Mucosa of descending colon (tissue), 3 donors: ENCODE results near the gene BPIFB3. TPM values are rescaled to one million over a fixed set of nuclear protein-coding genes. Genes with fewer than 3 reads are reported as not detected.
"Not testable (repeated sequence)": the region's sequence is repeated elsewhere in the genome, so short reads cannot be mapped to it uniquely, and the experiment has no call there.

Experiments used
- ATAC-seq: fragments of 200-7000 bp; cut with Tn5 transposase; one replicate; pipeline ENCODE4 v1.9.1; 2020; ENCODE audit warnings: mild to moderate bottlenecking, moderate library complexity
- DNase-seq, 3 donors: peaks; one replicate each; pipeline ENCODE4 v3.0.0-alpha.2; 2020
- H3K36me3 ChIP-seq: fragments of 200-600 bp; one replicate; pipeline ENCODE4 v1.8.0; 2021; ENCODE audit warnings: low read depth, mild to moderate bottlenecking
- H3K4me1 ChIP-seq: fragments of 200-600 bp; one replicate; pipeline ENCODE4 v1.8.0; 2021; ENCODE audit warnings: low read depth, mild to moderate bottlenecking
- H3K4me3 ChIP-seq: fragments of 200-600 bp; one replicate; pipeline ENCODE4 v1.8.0; 2021; ENCODE audit warnings: mild to moderate bottlenecking
- H3K9me3 ChIP-seq: fragments of 200-600 bp; one replicate; pipeline ENCODE4 v1.8.0; 2021; ENCODE audit warnings: mild to moderate bottlenecking
- CTCF ChIP-seq: fragments of 200-600 bp; IDR thresholded peaks from one replicate; pipeline ENCODE4 v1.8.0; 2022; ENCODE audit warnings: antibody characterized with exemption, mild to moderate bottlenecking
- intact Hi-C, 2 donors: fragments of 100-400 bp; cut with DNase I in 1 of 2; cut with micrococcal nuclease in 1 of 2; formaldehyde crosslinking; loops; one replicate each; pipeline versions ENCODE4 v1.11.0 to v1.11.1; 2022; cut with DNase I, micrococcal nuclease
- total RNA-seq, 3 donors: library from RNA; stranded (reverse); fragmentation: NEBNext Ultra II Directional in 2 of 3; extraction: Animal tissue kit (Norgen Biotek cat#: 25700) in 2 of 3; gene quantifications; one replicate each; pipeline versions ENCODE4 v1.2.1 to v1.2.4, GENCODE V29; 2021 to 2023
- donor health status: DM: no; HTN: no; CAD: no; lungs with moderate emphysema.
- donor health status: DM: no; HTN: no; CAD: no.
- donor health status: DM: no; HTN: yes; CAD: no.

The BPIFB3 gene
- total RNA-seq, 3 donors from 2014 or later = not detected

DNA sequence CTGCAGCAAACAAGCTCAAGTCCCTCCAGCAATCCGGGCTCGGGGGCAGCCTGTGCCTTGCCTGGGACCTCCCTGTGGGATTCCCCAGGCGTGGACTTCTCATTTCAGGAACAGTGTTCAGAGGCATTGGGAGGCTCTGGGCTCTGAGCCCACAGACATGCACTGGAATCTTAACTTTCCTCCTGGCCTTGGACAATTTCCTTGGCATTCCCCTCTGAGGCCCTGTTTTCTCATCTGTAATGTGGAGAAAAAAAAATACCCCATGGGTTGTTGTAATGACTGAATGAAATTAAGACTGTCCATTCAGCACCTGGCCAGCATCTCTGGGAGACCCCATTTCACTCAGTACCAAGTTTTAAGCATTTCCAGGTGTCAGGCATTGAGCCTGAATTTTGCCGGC lies 43.3 kb downstream of the BPIFB3 start:
- TF ChIP-seq CTCF = no peak
- no peak overlapping the region for H3K4me3 ChIP-seq
- ATAC-seq = no peak
- intact Hi-C loops = no loop called here
- DNase-seq = no peak
- no peaks in the 10 kb centered on the region for H3K4me1 ChIP-seq
- no peaks in the 10 kb centered on the region for H3K9me3 ChIP-seq
- H3K36me3 ChIP-seq = no peaks in the 10 kb centered on the region

GRCh38 chr20:33099843-33100538 lies 46.3 kb downstream of the BPIFB3 start:
- no peak for DNase-seq
- H3K36me3 ChIP-seq = no peaks in the 10 kb centered on the region
- H3K9me3 ChIP-seq = no peaks in the 10 kb centered on the region
- no peak for ATAC-seq
- intact Hi-C loops = no loop called here
- no peaks in the 10 kb centered on the region for H3K4me1 ChIP-seq
- H3K4me3 ChIP-seq = no peak overlapping the region
- TF ChIP-seq CTCF = no peak

GRCh38 chr20:33103556-33103955 lies 49.9 kb downstream of the BPIFB3 start:
- H3K4me1 ChIP-seq = no peaks in the 10 kb centered on the region
- ATAC-seq (no peak), DNase-seq (no peak)
- H3K4me3 ChIP-seq = no peak overlapping the region
- no peaks in the 10 kb centered on the region for H3K36me3 ChIP-seq
- no peaks in the 10 kb centered on the region for H3K9me3 ChIP-seq
- no peak for TF ChIP-seq CTCF
- intact Hi-C loops = no loop called here

GRCh38 chr20:33104336-33104735 lies 50.6 kb downstream of the BPIFB3 start:
- H3K4me3 ChIP-seq = no peak overlapping the region
- no peaks in the 10 kb centered on the region for H3K4me1 ChIP-seq
- H3K36me3 ChIP-seq = no peaks in the 10 kb centered on the region
- no peaks in the 10 kb centered on the region for H3K9me3 ChIP-seq
- ATAC-seq = no peak
- DNase-seq = no peak
- intact Hi-C loops = no loop called here
- no peak for TF ChIP-seq CTCF

DNA sequence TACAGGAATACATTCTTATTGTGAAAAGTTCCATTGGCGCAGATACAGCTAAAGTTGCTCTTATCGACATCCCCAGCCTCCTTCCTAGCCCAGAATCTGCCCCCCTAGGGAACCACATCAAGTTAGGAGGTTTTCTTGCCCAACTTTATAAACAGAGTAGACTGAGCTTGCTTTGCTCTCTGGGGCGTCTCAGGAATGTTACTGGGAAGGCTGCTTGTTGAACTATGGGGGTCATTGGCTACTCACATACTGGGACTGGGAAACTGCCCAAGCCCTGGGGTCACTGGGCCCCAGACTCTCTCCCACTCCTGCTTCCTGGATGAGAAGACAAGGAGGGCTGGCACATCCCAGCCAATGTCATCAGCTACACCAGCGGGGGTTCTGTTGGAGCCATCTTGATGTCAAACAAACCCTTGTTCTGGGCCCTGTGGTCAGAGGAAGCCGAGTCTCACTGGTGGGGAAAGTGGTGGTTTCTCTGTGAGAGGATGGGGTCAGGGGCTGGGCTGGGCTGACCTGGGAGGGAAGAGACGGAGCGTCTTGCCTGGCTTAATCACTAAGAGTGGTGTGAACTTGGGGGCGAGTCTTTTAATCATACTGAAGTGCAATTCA lies 51.7 kb downstream of the BPIFB3 start:
- Histone ChIP-seq H3K4me3 (no peak overlapping the region), H3K9me3 (no peaks in the 10 kb centered on the region), H3K4me1 (no peaks in the 10 kb centered on the region), H3K36me3 (no peaks in the 10 kb centered on the region)
- ATAC-seq = no peak
- intact Hi-C loops = no loop called here
- TF ChIP-seq CTCF = no peak
- no peak for DNase-seq

- H3K36me3 ChIP-seq, H3K4me3 ChIP-seq, ATAC-seq, H3K4me1 ChIP-seq, DNase-seq, intact Hi-C loops, H3K9me3 ChIP-seq: not testable (repeated sequence)
These were observed 52.4 kb downstream of the BPIFB3 start for GRCh38 chr20:33106058-33106620.
